ENCODE measurements around the gene SNX22.

Gene SNX22

GRCh38 chr15:64158363-64159134 lies 7.0 kb downstream of the SNX22 start:
- DNase-seq = no peak

DNA sequence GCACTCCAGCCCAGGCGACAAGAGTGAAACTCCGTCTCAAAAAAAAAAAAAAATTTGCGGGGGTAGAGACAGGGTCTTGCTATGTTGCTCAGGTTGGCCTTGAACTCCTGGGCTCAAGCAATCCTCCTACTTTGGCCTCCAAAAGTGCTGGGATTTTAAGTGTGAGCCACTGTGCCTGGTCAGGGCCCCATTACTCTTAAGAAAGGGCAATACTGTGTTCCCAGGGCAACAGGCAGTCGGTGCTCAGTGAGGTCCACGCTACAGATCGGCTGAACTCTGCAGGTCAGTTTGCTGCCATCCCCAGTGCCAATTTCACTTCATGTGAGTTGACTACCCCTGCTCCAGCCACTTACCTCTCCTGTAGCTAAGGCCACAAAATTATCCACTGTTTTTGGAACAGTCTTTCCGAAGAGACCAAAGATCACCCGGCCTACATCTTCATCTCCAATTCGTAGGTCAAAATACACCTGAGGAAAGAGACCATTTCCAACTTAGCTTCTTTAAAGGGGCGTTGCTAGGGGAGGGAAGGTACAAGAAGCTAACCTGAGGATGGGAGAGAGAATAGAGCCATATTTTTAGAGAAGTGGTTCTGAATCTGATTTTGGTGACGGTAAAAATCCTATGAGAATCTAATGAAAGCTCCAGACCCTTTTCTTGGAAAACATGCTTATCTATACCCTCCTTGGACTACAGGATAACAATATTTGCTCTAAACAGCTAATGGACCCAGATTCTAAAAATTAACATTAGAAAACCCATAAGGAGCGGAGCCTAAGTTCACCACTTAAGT lies 10.4 kb downstream of the SNX22 start:
- DNase-seq = no peak

DNA sequence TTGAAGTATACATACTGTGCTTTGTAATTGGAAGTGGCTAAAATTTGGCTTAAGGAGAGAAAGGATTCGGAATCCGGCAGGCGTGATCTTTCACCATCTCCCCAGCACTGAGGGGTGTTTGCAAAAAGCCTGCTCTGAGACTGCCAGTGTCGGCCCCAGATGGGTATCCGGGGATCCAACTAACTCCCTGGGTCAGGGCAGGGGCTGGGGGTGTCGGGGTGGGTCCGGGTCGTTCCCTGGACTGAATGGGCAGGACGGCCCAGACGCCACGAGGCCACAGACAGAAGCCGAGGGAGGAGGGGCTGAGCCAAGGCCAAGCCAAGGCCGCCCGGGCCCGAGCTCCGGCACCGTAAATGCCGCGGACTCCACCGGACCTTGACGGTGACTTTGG lies 10.9 kb downstream of the SNX22 start:
- no peak for DNase-seq

GRCh38 chr15:64162869-64163658 lies 11.5 kb downstream of the SNX22 start, which contains the start of gene PPIB:
Gene PPIB, minus strand, starts transcription at chr15:64163022. Its CDS starts 36 bp downstream, at chr15:64162986.
- peak; percentile 86 for DNase-seq

GRCh38 chr15:64163659-64164362 lies 12.3 kb downstream of the SNX22 start:
- DNase-seq = no peak

DNA sequence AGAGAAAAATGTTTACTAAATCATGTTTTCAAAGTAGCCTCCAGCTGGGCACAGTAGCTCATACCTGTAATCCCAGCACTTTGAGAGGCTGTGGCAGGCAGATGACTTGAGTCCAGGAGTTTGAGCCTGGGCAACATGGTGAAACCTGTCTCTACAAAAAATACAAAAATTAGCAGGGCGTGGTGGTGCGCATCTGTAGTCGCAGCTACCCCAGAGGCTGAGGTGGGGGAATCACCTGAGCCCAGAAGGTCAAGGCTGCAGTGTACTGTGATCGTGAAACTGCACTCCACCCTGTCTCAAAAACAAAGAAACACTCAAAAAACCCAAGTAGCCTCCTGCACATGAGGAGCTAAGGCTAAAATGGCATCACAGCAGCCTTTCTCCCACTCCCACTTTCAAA lies 12.9 kb downstream of the SNX22 start:
- DNase-seq = no peak

GRCh38 chr15:64166102-64166890 lies 14.8 kb downstream of the SNX22 start:
- no peak for DNase-seq

DNA sequence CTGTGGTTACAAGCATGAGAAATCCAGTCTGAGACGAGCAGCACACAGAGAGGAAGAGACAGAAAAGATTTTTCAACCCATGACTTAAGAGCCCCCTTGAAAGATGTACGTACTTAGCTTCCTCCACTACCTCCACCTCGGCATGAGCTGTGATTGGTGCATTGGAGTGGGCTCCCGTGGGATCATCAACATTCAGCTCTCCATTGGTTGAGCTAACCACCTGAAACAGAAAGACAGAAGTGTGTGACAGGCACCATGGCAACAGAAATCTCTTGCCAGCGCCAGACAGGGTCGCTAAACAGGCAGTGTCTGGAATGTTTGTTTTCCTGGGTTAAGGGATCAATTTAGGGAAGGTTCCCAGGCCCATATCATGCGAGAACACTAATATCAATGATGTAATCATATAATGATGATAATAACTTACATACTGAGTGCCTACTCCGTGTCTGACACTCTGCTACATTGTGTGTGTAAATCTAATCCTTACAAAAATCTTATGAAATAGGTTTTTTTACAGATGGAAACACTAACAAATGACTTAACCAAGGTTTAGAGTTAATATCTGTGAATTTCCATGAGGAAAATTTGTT lies 28.8 kb downstream of the SNX22 start:
- peak; percentile 18 for DNase-seq

DNA sequence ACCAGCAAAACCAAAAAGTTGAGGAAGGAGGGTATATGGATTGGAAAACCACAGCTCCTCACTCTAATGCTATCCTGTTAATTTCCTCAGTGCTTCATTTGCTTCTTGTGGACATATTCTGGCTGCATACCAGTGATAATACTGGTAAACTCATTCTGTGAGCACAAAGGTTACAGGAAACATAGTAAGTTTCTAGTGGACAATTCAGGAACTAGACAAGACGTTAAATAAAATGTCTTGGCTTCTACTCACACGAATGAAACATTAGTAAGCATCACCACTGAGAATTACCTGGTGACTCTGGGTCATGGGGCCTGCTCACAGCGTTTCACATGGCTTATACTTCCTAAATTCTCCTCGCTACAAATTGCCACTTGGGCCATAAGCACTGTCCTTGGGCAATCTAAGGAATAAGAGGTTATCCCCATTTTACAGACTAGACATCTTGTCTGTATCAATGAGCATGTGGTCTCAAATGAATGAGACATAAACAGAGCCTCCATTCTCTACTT lies 31.4 kb downstream of the SNX22 start:
- DNase-seq = no peak

GRCh38 chr15:64185146-64185911 lies 33.8 kb downstream of the SNX22 start:
- no peak for DNase-seq

GRCh38 chr15:64187396-64188191 lies 36.1 kb downstream of the SNX22 start:
- DNase-seq = no peak

DNA sequence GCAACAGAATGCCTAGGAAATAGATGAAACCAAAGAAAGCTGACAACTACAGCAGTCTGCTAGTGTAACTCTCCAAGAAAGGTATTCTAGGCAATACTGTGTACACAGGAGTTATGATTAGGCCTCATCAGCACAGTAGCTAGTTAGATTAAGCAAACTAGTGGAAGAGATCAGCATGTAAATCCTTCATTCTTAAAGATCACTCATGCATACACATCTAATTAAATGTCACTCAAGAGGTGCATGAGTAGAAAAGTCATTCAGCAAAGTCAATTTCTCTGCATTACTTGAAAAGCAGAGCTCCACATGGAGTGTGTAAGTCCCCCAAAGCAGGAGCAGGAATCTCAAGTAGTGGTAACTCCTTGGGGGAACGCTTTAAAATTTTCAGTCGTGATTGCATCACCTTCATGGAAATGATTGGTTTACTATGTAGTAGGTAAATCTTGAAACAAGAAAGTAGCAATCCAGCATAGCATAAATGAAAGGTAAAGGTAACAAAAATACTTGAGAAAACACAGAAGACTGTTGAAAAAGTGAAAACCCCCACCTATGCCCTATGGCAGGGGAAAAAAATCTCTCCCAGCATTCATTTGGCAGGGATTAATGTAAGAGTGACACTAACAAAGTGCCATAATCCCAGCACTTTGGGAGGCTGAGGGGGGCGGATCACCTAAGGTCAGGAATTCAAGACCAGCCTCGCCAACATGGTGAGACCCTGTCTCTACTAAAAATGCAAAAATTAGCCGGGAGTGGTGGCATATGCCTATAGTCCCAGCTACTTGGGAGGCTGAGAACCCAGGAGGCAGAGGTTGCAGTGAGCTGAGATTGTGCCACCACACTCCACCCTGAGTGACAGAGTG lies 40.7 kb downstream of the SNX22 start:
- DNase-seq = peak; percentile 88

GRCh38 chr15:64193971-64194370 lies 42.4 kb downstream of the SNX22 start:
- no peak for DNase-seq

DNA sequence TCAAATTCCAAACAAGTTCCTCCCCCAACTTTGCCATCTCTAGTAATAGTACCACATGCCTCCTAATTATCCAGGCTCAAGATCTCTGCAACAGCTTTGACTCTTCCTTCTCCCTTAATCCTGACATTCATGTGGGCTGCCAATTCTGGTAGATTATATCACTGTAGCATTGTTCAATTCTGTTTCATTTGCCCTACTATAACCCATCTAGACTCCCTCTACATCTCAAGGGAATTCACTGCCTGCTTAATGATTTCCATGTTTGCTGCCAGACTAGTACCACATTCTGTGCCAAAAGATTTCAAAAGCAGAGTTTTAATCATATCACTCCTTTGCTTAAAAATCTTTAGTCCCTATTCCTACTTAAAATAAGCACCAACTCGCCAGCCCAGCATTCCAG lies 45.9 kb downstream of the SNX22 start:
- no peak for DNase-seq

GRCh38 chr15:64205202-64205601 lies 53.7 kb downstream of the SNX22 start:
- no peak for DNase-seq

All from NCI-H524 treated with DMSO at 0.1 percent for 48 hours (cell line).